Nephron progenitor cell (in vitro differentiated cells): ENCODE measurements around the gene GAB3.

Source experiments
- DNase-seq: peaks from one replicate; pipeline ENCODE4 v3.0.0; 2021
- H3K27ac Mint-ChIP-seq: 2 replicates; pipeline ENCODE4 v1.8.0; 2021; ENCODE audit warnings: mild to moderate bottlenecking, moderate library complexity, mixed read lengths
- H3K27me3 Mint-ChIP-seq: 2 replicates; pipeline ENCODE4 v1.8.0; 2021; ENCODE audit warnings: mild to moderate bottlenecking, low read depth, mixed read lengths; ENCODE audit not compliant: poor library complexity
- H3K36me3 Mint-ChIP-seq: 2 replicates; pipeline ENCODE4 v1.8.0; 2021; ENCODE audit warnings: low read depth, mixed read lengths
- H3K4me1 Mint-ChIP-seq: 2 replicates; pipeline ENCODE4 v1.8.0; 2021; ENCODE audit warnings: mixed read lengths
- H3K4me3 Mint-ChIP-seq: 2 replicates; pipeline ENCODE4 v1.8.0; 2021; ENCODE audit warnings: mild to moderate bottlenecking, moderate library complexity, mixed read lengths
- H3K9me3 Mint-ChIP-seq: 2 replicates; pipeline ENCODE4 v1.8.0; 2021; ENCODE audit warnings: mild to moderate bottlenecking, moderate library complexity, mixed read lengths
- TF ChIP-seq, protein P1 (sequence below): fragments of 200-600 bp; sonication (generic); IDR thresholded peaks from 2 replicates; pipeline ENCODE4 v1.5.0; 2021; ENCODE audit warnings: antibody characterized with exemption

The GAB3 gene

GRCh38 chrX:154733066-154733425 lies 17.8 kb downstream of the GAB3 start:
- H3K9me3 Mint-ChIP-seq: peaks cover 49% of the 10 kb centered on the region
- H3K4me1 Mint-ChIP-seq: peaks cover 37% of the 10 kb centered on the region
- H3K27me3 Mint-ChIP-seq: peaks cover 6% of the 10 kb centered on the region
- DNase-seq: no peak
- no peak overlapping the region for H3K4me3 Mint-ChIP-seq
- no peak overlapping the region for H3K27ac Mint-ChIP-seq
- no peaks in the 10 kb centered on the region for H3K36me3 Mint-ChIP-seq
- TF ChIP-seq, protein P1, sequence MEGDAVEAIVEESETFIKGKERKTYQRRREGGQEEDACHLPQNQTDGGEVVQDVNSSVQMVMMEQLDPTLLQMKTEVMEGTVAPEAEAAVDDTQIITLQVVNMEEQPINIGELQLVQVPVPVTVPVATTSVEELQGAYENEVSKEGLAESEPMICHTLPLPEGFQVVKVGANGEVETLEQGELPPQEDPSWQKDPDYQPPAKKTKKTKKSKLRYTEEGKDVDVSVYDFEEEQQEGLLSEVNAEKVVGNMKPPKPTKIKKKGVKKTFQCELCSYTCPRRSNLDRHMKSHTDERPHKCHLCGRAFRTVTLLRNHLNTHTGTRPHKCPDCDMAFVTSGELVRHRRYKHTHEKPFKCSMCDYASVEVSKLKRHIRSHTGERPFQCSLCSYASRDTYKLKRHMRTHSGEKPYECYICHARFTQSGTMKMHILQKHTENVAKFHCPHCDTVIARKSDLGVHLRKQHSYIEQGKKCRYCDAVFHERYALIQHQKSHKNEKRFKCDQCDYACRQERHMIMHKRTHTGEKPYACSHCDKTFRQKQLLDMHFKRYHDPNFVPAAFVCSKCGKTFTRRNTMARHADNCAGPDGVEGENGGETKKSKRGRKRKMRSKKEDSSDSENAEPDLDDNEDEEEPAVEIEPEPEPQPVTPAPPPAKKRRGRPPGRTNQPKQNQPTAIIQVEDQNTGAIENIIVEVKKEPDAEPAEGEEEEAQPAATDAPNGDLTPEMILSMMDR: no peak

DNA sequence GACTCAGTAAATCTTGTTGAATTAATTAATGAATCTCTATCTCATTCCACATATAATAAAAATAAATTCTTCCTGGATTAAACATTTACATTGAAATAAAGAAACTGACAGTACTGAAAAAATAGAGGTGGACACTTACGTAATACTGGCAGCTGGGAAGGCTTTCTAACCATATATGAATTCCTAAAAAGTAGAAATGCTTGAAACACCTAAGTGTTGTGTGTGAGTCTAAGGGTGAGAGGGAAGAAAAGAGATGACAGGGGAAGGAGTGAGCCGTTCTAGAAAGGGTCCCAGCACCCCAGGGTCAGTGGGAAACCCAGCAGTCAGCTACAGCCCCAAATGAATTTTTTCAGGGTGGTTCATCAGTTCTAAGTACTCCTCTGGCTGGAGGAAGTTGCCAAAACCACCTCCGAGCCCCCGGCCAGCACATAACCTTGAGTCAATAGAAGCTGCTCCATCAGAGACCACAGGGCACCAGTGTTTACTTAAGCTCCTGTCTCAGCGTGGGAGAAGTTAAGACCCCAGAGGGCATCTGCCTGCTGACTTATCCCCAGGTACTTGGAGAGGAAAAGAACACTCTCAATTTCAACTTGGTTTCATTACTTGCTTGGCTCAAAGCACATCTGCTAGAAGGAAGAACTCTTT lies 18.3 kb downstream of the GAB3 start:
- H3K4me1 Mint-ChIP-seq: peaks cover 37% of the 10 kb centered on the region
- peaks cover 6% of the 10 kb centered on the region for H3K27me3 Mint-ChIP-seq
- DNase-seq: no peak
- TF ChIP-seq, protein P1: no peak
- no peak overlapping the region for H3K27ac Mint-ChIP-seq
- H3K9me3 Mint-ChIP-seq: peaks cover 48% of the 10 kb centered on the region
- H3K36me3 Mint-ChIP-seq: no peaks in the 10 kb centered on the region
- no peak overlapping the region for H3K4me3 Mint-ChIP-seq

DNA sequence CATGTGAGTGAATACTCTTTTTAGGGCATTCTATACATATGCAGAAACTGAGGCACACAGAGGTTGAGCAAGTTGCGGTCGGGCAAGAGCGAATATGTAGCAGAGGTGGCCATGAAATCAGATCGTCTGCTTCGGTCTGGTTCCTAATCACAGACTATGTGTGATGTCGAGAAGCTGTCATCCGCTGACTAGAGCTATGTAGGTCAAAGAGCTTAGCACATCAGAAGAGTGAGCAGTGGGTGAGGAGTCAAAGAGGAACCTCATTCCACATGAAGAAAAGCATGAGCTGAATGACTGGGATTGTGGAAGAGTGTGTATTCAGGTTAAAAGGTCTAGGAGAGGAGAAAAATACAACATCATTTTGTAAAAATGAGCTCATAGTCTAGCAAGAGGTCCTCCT lies 19.0 kb downstream of the GAB3 start:
- Mint-ChIP-seq H3K9me3 (peaks cover 41% of the 10 kb centered on the region), H3K36me3 (no peaks in the 10 kb centered on the region), H3K4me3 (no peak overlapping the region), H3K27ac (no peak overlapping the region), H3K27me3 (peaks cover 9% of the 10 kb centered on the region), H3K4me1 (peaks cover 37% of the 10 kb centered on the region)
- TF ChIP-seq, protein P1: no peak
- no peak for DNase-seq

DNA sequence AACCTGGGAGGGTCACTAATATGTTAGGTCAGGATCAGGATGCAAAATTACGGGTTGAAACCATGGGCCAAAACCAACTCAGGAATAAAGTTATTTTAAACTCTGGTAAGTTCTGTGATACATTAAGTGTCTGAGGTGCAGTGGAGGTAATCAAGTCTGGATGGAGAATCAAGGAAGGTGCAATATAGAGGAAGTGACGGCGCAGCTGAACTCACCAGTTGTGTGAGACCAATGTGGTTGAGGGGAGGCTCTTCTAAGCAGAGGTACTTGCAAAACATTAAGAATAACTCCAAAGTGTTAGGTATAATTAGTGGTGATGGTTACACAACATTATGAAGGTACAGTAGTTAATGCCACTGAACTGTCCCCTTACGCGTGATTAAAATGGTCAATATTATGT lies 19.7 kb downstream of the GAB3 start:
- no peaks in the 10 kb centered on the region for H3K36me3 Mint-ChIP-seq
- TF ChIP-seq, protein P1: no peak
- H3K27ac Mint-ChIP-seq: no peak overlapping the region
- peaks cover 36% of the 10 kb centered on the region for H3K9me3 Mint-ChIP-seq
- H3K27me3 Mint-ChIP-seq: peaks cover 9% of the 10 kb centered on the region
- no peak for DNase-seq
- H3K4me1 Mint-ChIP-seq: peaks cover 37% of the 10 kb centered on the region
- H3K4me3 Mint-ChIP-seq: no peak overlapping the region

DNA sequence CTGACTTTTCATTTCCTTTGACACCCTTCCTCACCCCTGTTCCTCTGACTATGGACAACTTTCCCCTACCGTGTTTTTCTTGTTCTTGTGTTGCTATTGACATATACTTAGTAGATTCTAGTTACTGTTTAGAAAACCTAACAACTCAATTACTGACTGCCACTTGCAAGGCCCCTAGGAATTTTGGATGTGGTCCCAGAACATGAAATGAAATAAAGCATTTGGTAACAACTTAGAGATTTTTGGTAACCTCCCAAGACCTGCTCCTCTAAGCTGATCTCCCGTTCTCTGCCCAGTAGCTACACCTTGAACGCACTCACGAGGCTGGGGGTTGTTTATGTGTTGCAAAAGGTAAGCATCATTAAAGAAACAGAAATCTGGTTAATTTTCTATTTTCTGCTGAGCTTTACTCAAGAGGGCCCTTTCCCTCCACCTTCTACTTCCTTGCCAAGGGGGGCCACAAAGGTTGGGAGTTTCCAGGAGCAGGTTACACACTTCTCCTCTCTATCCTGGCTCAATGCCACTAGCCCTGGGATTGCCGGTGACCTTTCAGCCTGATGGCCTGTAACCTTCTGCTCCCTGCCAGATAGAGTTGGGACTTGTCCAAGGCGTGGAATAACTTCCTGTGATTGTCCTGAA lies 20.5 kb downstream of the GAB3 start:
- Mint-ChIP-seq H3K9me3 (peaks cover 38% of the 10 kb centered on the region), H3K4me1 (peaks cover 32% of the 10 kb centered on the region), H3K27ac (no peak overlapping the region), H3K4me3 (no peak overlapping the region), H3K36me3 (no peaks in the 10 kb centered on the region), H3K27me3 (peaks cover 6% of the 10 kb centered on the region)
- TF ChIP-seq, protein P1: no peak
- DNase-seq: no peak

- Mint-ChIP-seq H3K36me3 (no peaks in the 10 kb centered on the region), H3K4me1 (peaks cover 25% of the 10 kb centered on the region), H3K27me3 (peaks cover 9% of the 10 kb centered on the region), H3K27ac (no peak overlapping the region), H3K4me3 (no peak overlapping the region), H3K9me3 (peaks cover 47% of the 10 kb centered on the region)
- DNase-seq: no peak
- TF ChIP-seq, protein P1: no peak
Observed at GRCh38 chrX:154729439-154729838, 21.4 kb downstream of the GAB3 start.
